Endothelial cell of umbilical vein (primary cell): ENCODE results near the gene PRKCZ.

Source experiments
- CTCF ChIP-seq, 2 donors: IDR thresholded peaks; 1 replicate in 1 of 2; 2 replicates in 1 of 2; pipeline ENCODE4 v1.5.1; 2011; ENCODE audit warnings: low read length in 2 of 2, mild to moderate bottlenecking in 2 of 2, moderate library complexity in 2 of 2, control low read depth in 1 of 2, inconsistent platforms in 1 of 2, low read depth in 1 of 2; ENCODE audit not compliant: insufficient read depth in 1 of 2; ENCODE audit errors: extremely low read depth in 1 of 2
- EZH2 ChIP-seq: IDR thresholded peaks from 2 replicates; pipeline ENCODE4 v1.6.1; 2012; ENCODE audit warnings: borderline replicate concordance, low read depth, mild to moderate bottlenecking, moderate library complexity, low read length, inconsistent platforms; ENCODE audit not compliant: severe bottlenecking
- MAX ChIP-seq: IDR thresholded peaks from 2 replicates; pipeline ENCODE4 v1.6.1; 2011; ENCODE audit not compliant: insufficient read depth, insufficient read length
- MYC ChIP-seq: IDR thresholded peaks from one replicate; pipeline ENCODE4 v1.6.1; 2011; ENCODE audit warnings: mild to moderate bottlenecking, low read depth, low read length
- POLR2A ChIP-seq: IDR thresholded peaks from 2 replicates; pipeline ENCODE4 v1.6.1; 2012; ENCODE audit warnings: low read depth, mild to moderate bottlenecking, control low read depth, low read length
- POLR2AphosphoS5 ChIP-seq: IDR thresholded peaks from 2 replicates; pipeline ENCODE4 v1.6.1; 2012; ENCODE audit warnings: low read depth, mild to moderate bottlenecking, control low read depth, low read length, moderate library complexity; ENCODE audit not compliant: insufficient read depth

GRCh38 chr1:2020310-2020655, 29.9 kb upstream of the PRKCZ start:
- TF ChIP-seq CTCF (IDR thresholded peaks at IDR 0.05; ENCODE audit: extremely low read depth in 1 of 2, insufficient read depth in 1 of 2, low read depth in 1 of 2, low read length in 2 of 2), result no peak
- TF ChIP-seq POLR2A, result no peak
- no peak for TF ChIP-seq MAX
- no peak for TF ChIP-seq EZH2
- no peak for TF ChIP-seq MYC
- no peak for TF ChIP-seq POLR2AphosphoS5
